HG03045 (cell line): ENCODE measurements around the gene DCDC1.
"Not testable (repeated sequence)": the region's sequence is repeated elsewhere in the genome, so short reads cannot be mapped to it uniquely, and the experiment has no call there.

Source experiments
- ATAC-seq: cut with Tn5 transposase; IDR thresholded peaks from one replicate; pipeline ENCODE4 v1.9.1; 2021; ENCODE audit warnings: mild to moderate bottlenecking, moderate library complexity; ENCODE audit not compliant: unreplicated experiment

Gene DCDC1

DNA sequence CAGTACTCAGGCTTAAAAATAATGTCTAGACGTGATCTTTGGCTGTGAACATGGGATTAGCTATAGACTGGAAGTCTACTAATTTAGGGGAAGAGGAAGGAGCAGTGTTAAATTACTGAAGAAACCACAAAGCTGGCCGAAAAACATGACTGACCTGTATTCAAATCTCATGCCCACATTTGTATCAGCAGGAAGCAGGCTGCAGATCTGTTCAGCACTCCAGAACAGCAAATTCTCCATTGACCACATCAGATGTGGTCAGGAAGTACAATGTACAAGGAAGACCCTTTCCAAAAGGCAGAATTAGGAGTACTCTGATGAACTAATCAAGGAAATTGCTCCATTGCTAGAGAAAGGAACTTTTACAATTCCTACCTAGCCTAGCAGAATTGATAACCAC lies 31.7 kb downstream of the DCDC1 start:
- no peak for ATAC-seq

GRCh38 chr11:31328697-31329096 lies 40.8 kb downstream of the DCDC1 start:
- ATAC-seq: no peak

- no peak for ATAC-seq
Observed at GRCh38 chr11:31327417-31327816, 42.1 kb downstream of the DCDC1 start.

DNA sequence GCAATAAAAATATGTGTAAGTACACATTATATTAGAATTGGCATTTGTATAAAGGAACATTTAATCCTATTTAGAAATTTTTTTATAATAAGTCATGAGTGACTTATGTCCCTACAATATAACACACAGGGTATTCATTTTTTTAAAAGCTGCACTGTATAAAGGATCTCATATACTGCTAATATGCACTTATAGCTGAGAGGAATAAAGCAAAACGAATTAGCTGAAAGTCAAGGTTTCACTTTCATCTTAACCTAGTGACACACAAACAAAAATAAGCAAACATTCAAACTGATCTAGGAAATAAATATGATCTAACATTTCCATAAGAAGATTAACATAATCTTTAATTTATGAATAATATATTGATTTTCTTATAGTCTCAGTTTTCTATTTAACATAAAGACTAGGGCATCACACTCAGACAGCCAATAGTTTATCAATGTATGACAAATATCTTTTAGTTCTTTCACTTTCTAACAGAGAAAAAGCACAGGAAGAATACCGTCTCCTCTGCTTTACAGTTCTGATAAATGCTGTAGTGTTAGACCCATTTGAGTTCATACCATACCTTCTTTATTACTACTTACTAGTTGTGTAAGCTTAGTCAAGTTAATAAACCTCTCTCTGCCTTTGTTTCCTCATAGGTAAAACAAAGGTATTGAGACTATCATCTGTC lies 42.9 kb downstream of the DCDC1 start:
- ATAC-seq: no peak

DNA sequence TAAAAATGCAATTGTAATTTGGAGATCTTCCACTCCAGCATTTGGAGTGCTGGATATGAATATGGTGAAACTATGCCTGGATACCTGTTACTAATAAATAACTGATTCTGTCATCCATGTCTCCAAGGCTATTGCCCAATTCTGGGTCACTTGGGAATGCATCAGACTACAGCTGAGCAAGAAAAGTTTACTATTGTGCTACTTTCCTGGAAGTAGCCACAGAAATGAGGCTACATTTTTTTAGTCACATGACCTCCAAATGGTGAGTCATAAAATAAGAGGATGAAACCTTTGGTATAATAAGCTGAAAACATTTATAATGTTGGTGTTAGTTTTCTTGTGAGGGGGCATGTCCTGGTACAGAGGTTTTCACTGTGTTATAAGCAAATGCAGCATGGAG lies 44.4 kb downstream of the DCDC1 start:
- no peak for ATAC-seq

DNA sequence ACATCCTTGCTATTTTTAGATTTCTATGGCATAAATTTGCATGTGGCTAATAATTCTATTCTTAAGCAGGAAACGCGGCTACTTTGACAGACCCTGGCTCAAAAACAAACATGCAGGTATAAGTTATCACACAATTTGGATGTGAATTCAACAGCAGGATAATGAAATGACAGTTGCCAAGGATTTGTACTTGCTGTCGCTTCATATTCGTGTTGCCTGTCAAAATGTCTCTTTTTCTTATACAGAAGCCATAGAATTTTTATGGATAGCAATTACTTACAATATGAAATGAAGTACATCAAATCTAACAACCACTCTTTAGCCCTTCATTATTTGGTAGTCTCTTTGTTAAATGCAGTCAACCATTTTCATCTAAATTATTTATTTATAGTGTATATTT lies 46.4 kb downstream of the DCDC1 start:
- no peak for ATAC-seq

GRCh38 chr11:31321494-31321893 lies 48.0 kb downstream of the DCDC1 start:
- ATAC-seq: not testable (repeated sequence)

DNA sequence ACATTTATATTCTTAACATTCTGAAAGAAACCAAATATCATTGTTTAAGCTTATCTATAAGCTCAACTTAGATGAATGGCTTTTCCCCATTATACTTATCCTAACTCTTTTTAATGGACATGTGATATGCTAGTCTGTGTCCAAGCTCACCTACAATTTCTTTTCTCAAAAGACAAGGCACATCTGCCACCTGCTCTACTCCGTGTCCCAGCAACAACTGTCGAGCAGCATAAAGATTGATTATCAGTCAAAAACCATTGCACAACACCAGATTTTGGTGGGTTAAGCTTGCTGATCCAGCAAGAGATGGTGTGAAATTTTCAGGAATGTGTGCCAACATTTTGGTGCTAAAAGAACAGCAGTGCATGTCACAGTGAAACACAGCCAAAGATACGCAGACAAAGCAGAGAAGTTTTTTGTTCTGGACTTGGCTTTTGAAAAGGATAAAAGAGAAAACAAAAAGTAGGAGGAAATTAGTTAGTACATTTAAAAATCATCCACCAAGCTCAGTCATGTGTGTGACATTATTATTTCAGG lies 65.8 kb downstream of the DCDC1 start:
- ATAC-seq: no peak

DNA sequence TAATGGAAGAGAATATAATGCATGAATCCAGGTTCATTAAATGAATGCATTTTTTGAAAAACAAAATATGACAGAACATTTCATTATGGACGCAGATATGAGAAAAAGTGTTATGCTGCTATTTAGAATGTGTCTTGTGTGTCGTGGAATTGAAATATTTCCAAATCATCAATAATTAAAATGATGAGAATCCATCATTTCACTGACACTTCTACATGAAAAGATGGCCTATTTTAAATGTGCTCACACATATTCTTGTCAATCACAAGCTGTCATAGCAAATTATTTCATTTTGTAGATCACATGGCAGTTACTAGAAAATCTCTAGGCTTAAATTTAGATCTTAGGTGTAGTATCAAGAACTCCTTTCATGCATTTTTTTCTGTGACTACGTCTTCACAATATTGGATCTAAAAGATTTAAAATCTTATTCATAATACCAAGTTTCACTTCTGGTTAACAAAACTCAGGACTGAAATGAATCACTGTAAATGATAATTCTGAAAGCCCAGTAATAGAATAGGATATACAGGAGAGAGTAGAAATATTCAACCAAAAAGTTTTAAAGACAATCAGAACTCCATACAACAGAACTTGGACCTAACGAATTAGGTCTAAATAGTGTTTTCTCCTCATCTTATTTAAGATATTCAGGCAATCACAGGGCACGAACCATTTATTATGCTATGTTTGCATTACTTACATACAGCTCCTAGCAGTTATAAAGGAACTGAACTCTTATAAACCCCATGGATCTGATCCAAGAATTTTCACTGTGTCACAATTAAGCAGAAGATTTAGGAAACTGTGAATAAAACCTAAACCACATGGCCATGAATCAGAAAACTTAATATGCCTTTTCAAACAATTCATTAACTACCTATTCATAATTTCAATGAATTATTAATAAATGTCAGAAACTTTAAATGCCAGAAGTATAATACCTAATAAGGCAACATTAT lies 67.7 kb downstream of the DCDC1 start:
- ATAC-seq: no peak

DNA sequence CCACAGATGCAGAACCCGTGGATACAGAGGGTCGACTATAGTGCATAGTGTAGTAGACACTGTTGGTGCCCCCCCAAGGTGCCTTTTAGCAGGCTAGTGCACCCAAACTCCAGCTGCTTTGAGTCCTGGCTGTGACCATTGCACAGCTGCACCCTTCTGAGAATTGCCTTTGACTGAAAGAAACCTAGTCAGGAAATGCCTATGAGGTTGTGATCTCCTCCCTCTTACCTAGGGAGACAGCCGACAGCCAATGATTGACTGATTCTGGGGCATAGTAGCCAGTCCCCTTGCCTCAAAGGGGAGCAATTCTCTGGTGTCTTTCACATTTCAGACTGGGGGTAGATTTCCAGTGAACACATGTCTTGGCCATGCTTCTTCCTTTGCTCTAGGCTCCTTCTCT lies 74.2 kb downstream of the DCDC1 start:
- ATAC-seq: no peak

- not testable (repeated sequence) for ATAC-seq
Observed at GRCh38 chr11:31273527-31273926, 96.0 kb downstream of the DCDC1 start.

GRCh38 chr11:31267720-31268119 lies 101.8 kb downstream of the DCDC1 start:
- no peak for ATAC-seq

DNA sequence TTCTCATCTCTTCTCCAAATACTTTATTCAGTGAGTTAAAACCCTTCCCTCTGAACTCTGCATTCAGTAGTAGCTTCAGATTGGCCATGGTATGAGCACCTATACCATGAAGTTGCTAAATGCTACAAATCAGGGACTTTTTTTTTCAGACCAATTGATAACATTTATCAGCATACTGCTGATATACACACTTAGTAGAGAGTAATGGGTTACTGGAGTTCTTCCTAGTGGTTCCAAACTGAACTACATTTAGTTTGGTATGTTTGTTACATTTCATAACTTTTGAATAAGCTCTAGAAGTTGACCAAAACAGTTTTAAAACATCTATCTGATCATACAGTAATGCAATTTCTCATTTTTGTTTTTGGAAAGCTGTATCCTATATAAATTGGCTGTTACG lies 104.7 kb downstream of the DCDC1 start:
- ATAC-seq: no peak

- no peak for ATAC-seq
Observed at GRCh38 chr11:31262761-31263160, 106.8 kb downstream of the DCDC1 start.

GRCh38 chr11:31259797-31260196 lies 109.7 kb downstream of the DCDC1 start:
- ATAC-seq: no peak

DNA sequence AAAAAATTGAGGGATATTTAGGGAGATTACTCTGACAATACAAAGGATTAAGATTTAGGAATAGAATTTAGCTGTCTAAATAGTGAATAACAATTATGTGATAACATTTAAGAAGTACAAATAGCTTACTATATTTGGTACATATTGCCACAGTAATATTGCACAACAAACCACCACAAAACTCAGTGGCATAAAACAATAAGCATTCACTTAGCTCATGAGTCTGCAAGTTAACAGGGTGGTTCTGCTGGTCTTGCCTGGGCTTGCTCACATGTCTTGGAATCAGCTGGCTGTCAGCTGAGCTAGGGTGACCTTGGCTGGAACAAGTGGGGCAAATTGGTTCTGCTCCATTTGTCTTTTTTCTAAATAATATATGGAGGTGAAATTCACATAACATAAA lies 115.1 kb downstream of the DCDC1 start:
- no peak for ATAC-seq

GRCh38 chr11:31248768-31249167 lies 120.8 kb downstream of the DCDC1 start:
- no peak for ATAC-seq

DNA sequence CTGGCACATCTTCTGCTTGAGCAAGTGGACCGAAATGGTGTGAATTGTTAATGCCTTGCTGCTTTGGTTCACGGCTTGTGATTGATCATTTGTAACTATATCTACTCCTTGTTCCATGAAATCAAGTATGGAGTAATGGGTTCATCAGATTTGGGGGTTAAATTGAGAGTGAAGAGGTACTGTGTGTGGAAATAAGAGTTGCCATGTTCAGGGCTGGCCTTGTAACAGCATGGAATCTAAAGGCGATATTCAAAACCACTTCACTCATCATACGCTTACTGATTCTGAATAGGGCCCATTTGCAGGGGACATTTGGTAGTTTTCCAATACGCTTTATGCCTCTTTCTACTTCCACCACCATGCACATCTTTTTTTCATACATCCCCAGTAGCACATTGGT lies 122.2 kb downstream of the DCDC1 start:
- ATAC-seq: no peak

- ATAC-seq: no peak
Observed at GRCh38 chr11:31246451-31247165, 122.9 kb downstream of the DCDC1 start.

GRCh38 chr11:31243706-31244105 lies 125.8 kb downstream of the DCDC1 start:
- ATAC-seq: no peak

DNA sequence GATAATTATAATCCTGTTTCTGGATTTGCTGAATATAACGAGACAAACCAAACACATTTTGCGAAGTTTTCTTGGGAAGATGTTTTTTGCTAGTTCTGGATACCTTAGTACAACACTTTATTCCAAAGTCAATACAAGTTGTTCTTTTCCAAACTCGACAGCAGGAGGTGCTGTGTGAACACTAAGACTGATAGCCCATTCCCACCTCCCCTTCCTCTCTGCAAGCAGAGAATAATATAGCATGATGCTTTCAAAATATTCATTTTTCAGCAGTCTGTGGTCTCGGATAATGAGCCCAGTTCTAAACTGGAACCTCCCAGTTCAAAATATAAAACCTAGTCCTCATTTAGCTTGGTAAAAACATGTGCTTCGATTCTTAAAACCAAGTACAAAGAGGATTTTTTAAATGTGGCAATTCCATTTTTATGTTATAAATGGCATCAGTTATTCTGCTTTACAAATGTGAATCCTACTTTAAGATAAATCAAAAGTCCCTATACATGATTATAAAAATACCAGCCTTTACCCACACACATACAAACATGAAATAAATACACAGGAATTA lies 129.1 kb downstream of the DCDC1 start:
- no peak for ATAC-seq
